ENCODE results near the gene RASGEF1B. TPM values are rescaled to one million over a fixed set of nuclear protein-coding genes. Genes with fewer than 3 reads are reported as not detected.

The RASGEF1B gene
- total RNA-seq, 1 experiment from 2014 or later = 7.5 TPM

- Mint-ChIP-seq H3K27ac (no peak overlapping the region), H3K27me3 (ENCODE audit: low read depth) (peaks cover 13% of the 10 kb centered on the region)
- H3K4me2 ChIP-seq (ENCODE audit: insufficient read depth, insufficient read length, low read length) = no peak overlapping the region
These were observed 6.0 kb downstream of the RASGEF1B start for GRCh38 chr4:81465406-81466340.

More at GRCh38 chr4:81465406-81466340, 6.0 kb downstream of the RASGEF1B start:
- H2BK120ac ChIP-seq (ENCODE audit: low read depth, low read length, poor library complexity, severe bottlenecking) = no peak overlapping the region
- no peaks in the 10 kb centered on the region; the same call in 1 of the 2 replicates for H3K79me2 ChIP-seq (ENCODE audit: insufficient read depth, low read length)
- no peak overlapping the region for H2AK5ac ChIP-seq (ENCODE audit: insufficient read length, low read length)
- Mint-ChIP-seq H3K4me3 (no peak overlapping the region), H3K36me3 (ENCODE audit: insufficient read depth in 1 of 3, low read depth in 3 of 3) (no peaks in the 10 kb centered on the region), H3K4me1 (peaks cover 33 to 34% of the 10 kb centered on the region in 2 experiments), H3K9me3 (no peaks in the 10 kb centered on the region)
- no peak overlapping the region for H4K8ac ChIP-seq (replicated peaks; ENCODE audit: insufficient read length, low read depth, low read length)
- H2BK15ac ChIP-seq (ENCODE audit: low read depth, low read length) = no peak overlapping the region
- DNase-seq = no peak
- H3K4me1 ChIP-seq (ENCODE audit: insufficient read depth, low read length) = no peaks in the 10 kb centered on the region; the same call in 1 of the 2 replicates
- H3K27me3 ChIP-seq (ENCODE audit: insufficient read depth, low read length) = peaks cover 8% of the 10 kb centered on the region; the same call in 1 of the 2 replicates
- H3K9me3 ChIP-seq (ENCODE audit: control insufficient read depth, low read depth, low read length) = no peaks in the 10 kb centered on the region
- peak overlapping the region; percentile 11 for H3K9ac ChIP-seq (ENCODE audit: extremely low read depth, insufficient read length, low read length)
- WGBS (ENCODE audit: extremely low coverage, insufficient read length, low lambda C conversion rate) = no CpG with 5 or more reads among the region's 8 CpGs
- no peak overlapping the region for H4K5ac ChIP-seq (ENCODE audit: insufficient read length, low read depth, low read length)
- no peak overlapping the region for H2AFZ ChIP-seq (ENCODE audit: low read length)
- no peak overlapping the region for H3K56ac ChIP-seq (ENCODE audit: insufficient read length, low read depth, low read length)
- no peak overlapping the region for H4K91ac ChIP-seq (ENCODE audit: insufficient read length, low read depth, low read length)
- no peaks in the 10 kb centered on the region for H3K79me1 ChIP-seq (ENCODE audit: insufficient read depth, low read depth, low read length, poor library complexity, severe bottlenecking)
- no peak overlapping the region for H3T11ph ChIP-seq (ENCODE audit: low read length)
- H4K20me1 ChIP-seq (ENCODE audit: control insufficient read depth, insufficient read depth, insufficient read length) = no peaks in the 10 kb centered on the region
- H3K4ac ChIP-seq (ENCODE audit: low read depth, low read length) = no peak overlapping the region
- peaks cover under 1% of the 10 kb centered on the region for H3K23me2 ChIP-seq (ENCODE audit: insufficient read length, low read depth, low read length, poor library complexity, severe bottlenecking)
- no peak overlapping the region for H3K27ac ChIP-seq (ENCODE audit: insufficient read length, low read depth, low read length)
- H3K23ac ChIP-seq (ENCODE audit: insufficient read length, low read depth, low read length) = no peak overlapping the region
- H2BK12ac ChIP-seq (ENCODE audit: insufficient read length, low read depth, low read length) = no peak overlapping the region
- no peak overlapping the region for H3K18ac ChIP-seq (ENCODE audit: insufficient read length, low read depth, low read length)
- no peak overlapping the region for H2BK5ac ChIP-seq (ENCODE audit: insufficient read length, low read length)
- no peak for TF ChIP-seq CTCF (conservative IDR thresholded peaks at IDR 0.05)
- no peak overlapping the region for H3K14ac ChIP-seq (ENCODE audit: insufficient read depth, low read length)
- H2BK20ac ChIP-seq (ENCODE audit: low read depth, low read length, poor library complexity, severe bottlenecking) = no peak overlapping the region

All from H9 (cell line).